HG03280 (cell line): Measurements from ENCODE around the gene KRTAP12-2.

Experiments used
- ATAC-seq: cut with Tn5 transposase; IDR thresholded peaks from one replicate; pipeline ENCODE4 v1.9.1; 2021; ENCODE audit warnings: mild to moderate bottlenecking, moderate library complexity; ENCODE audit not compliant: unreplicated experiment

Gene KRTAP12-2, protein sequence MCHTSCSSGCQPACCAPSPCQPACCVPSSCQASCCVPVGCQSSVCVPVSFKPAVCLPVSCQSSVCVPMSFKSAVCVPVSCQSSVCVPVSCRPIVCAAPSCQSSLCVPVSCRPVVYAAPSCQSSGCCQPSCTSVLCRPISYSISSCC

DNA sequence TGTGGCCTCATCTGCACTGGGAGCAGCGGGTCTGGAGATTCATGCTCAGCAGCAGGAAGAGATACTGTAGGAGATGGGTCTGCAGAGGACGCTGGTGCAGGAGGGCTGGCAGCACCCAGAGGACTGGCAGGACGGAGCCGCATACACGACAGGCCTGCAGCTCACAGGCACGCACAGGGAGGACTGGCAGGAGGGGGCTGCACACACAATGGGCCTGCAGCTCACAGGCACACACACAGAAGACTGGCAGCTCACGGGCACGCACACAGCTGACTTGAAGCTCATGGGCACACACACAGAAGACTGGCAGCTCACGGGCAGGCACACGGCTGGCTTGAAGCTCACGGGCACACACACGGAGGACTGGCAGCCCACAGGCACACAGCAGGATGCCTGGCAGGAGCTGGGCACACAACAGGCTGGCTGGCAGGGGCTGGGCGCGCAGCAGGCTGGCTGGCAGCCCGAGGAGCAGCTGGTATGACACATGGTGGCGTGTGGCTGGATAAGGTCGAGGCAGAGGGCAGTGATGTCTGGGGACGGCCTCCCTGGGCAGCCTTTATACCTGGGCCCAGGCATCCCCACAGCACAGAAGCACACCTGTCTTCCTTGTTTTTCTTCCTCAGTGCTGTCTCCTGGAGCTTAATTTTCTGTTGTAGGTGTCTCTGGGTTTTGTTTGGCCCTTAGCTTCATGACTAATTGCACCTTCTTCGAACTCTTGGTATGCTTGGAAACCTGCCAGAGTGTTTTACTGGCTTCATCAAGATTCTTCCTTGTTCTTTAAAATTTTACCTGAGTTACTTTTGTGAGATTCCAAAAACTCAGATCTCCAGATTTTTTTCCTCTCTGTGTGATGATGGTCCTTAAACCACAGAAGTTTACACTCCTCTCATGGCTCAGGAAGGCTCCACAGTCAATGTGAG lies at the start of gene KRTAP12-2:
KRTAP12-2 (minus strand) TSS at position 527 of the 920 bp plus-strand sequence; CDS start at position 486, 41 bp downstream.
- no peak for ATAC-seq

DNA sequence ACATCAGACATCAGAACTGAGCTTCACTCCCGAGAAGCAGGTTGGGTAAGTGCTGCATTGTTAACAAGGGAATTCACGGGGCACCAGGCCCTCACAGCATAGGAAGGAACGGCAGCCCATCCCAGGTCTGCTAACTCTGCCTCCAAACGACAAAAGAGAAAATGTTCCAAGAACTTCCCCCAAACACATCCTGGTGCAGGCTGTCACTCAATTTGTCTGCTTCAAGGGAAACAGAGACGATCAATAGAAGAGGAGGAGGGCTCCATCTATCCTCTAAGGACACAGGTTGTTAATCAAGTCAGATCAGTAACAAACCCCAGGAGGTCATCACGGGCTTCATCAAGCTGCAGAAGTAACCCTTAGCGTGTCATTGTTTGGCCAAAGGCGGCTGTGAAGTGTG lies 48.2 kb upstream of the KRTAP12-2 start:
- ATAC-seq, result no peak

DNA sequence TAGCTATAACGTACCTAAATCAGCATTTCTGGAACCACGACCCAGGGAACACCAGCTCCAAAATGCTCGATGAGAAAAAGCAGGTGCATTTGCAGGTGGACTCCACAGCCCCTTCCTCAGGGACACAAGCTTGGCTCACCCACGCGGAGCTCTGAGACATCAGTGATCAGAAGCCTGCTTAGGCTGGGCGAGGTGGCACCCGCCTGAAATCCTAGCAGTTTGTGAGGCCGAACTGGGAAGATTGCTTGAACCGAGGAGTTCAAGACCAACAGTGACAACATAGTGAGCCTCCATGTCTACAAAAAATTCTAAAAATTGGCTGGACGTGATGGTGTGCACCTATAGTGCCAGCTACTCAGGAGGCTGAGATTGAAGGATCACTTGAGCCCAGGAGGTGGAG lies 47.1 kb upstream of the KRTAP12-2 start:
- ATAC-seq, result no peak

DNA sequence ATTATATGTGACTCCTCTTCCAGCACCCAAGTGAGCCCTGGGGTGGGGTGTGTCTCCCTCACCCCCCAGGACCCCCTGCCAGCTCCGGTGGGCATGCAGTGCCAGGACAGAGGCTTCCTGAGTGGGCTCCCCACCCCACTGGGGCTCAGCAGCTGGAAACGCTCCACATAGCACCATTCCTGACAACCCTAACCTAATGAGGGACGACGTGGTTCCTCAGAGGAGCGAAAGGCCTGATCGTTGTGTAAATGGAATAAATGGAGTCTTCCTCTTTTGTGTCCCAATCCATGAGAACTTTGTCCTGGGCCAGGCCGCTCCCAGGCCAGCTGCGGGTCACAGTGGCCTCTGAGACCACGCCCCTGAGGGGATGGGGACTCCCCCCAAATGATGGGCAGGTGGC lies 46.4 kb upstream of the KRTAP12-2 start:
- ATAC-seq, result no peak

DNA sequence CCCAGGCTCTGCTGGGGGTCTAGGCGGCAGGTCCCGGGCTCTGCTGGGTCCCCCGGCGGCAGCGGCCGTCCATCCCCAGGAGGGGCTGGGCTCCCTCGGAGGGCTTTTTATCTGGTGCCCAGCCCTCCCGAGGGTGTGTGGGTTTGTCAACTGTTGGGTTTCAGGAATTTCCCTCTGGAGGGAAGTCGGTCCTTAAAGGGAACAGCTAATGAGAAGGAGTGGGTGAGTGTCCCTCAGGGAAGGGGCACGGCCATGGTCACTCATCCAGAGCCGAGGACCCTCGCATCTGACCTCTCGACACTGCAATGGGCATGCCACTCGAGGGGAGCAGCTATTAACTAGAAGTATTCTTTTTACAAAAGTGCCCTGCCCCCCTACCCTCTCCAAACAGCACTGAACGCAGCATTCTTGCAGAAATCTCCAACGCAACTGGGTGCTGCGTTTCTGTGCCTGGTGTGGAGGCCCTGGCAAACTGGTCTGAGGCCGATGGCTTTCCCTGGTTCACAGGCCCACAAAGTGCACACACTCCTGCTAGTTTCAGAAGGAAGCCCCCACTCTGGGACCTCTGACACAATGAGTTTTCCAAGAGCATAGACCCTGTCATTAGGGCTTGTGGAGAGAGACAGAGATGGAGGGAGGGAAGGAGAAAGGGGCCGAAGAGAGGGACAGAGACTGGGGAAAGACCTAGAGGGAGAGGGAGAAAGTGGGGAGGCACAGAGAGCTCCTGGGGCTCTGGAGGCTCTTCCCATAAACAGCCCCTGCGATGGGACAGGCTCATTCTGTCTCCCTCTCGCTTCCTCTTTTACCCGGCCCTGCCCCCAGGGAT lies 45.7 kb upstream of the KRTAP12-2 start:
- no peak for ATAC-seq

DNA sequence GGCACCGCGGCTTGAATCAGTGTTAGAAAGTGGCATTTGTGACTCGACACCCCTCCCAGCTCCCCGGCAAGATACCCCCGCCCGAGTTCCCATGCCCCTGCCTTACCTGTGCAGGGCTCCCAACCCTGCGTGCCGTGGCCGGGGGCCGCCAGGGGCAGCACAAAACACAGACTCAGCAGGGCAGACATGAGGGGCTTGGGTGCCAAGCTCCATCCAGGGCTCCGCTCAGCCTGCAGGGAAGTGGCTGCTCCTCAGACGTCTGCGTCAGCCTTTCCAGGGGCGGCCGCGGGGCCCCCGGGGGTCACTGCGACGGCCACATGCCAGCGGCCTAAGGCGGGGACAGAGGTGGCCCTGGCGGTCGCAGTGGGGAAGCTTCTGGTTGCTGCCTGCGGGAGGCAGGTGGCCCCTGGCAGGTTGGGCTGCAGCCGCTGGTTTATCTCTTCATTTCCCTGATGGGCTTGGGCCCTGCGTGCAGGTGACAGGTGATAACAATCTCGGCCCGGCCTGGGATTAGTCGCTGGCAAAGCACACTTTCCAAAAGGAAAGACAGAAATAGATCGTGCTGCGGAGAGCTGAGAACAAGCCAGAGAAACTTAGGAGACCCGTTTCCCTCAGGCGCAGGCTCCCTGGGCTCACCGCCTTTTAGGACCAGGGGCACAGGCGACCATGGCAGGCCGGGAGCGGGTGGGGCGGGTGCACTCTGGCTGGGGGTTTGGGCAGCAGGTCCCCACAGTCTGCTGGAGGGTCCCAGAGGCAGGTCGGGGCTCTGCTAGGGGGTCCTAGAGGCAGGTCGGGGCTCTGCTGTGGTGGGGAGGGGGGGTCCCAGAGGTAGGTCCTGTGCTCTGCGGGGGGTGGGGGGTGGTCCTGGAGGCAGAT lies 44.8 kb upstream of the KRTAP12-2 start, which contains the start of gene TSPEAR:
TSPEAR (minus strand) TSS at position 246 of the 876 bp plus-strand sequence; CDS start at position 188, 58 bp downstream.
- ATAC-seq, result no peak

DNA sequence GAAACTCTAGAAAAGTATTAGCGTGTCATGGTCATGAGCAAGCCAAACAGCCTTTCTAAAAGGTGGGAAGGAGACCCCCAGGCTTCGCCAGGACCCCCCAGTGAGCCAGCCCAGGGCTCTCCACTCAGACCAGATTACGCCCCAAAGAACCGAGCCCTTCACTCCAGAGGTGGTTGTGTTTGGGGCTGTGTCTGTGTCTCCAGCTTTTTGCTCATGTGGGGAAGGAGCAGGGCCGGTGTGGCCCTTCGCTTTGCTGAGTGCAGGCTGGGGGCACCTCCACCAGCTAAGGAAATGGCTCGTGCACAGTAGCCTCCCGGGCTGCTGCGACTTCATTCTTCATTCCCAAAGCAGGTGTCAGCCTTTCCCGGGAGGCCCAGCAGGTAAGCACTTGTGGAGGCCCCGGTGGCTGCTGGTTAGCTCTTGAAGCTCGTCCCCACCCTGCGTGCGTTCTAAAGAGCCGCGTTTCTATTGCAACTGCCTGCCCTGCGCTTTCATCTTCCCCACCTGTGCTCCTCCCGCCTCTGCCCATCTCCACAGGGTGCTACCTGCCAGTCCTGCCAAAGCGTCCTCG lies 44.1 kb upstream of the KRTAP12-2 start:
- no peak for ATAC-seq

DNA sequence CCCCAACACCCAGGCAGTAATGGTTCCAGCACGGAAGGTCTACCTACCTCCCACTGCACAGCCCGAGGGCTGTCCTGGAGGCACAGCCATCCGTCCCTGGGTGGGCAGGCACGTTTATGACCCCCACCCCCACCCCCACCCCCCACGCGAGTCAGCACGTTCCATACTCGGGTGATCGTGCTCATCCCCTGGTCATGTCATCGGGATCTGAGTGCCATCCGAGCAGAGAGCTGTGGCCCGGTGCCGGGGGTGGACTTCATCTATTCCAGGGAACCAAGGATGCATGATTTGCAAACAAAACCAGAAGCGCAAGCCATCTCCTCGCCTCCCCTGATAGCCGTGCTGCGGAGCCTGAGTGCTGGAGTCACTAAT lies 43.6 kb upstream of the KRTAP12-2 start:
- no peak for ATAC-seq

DNA sequence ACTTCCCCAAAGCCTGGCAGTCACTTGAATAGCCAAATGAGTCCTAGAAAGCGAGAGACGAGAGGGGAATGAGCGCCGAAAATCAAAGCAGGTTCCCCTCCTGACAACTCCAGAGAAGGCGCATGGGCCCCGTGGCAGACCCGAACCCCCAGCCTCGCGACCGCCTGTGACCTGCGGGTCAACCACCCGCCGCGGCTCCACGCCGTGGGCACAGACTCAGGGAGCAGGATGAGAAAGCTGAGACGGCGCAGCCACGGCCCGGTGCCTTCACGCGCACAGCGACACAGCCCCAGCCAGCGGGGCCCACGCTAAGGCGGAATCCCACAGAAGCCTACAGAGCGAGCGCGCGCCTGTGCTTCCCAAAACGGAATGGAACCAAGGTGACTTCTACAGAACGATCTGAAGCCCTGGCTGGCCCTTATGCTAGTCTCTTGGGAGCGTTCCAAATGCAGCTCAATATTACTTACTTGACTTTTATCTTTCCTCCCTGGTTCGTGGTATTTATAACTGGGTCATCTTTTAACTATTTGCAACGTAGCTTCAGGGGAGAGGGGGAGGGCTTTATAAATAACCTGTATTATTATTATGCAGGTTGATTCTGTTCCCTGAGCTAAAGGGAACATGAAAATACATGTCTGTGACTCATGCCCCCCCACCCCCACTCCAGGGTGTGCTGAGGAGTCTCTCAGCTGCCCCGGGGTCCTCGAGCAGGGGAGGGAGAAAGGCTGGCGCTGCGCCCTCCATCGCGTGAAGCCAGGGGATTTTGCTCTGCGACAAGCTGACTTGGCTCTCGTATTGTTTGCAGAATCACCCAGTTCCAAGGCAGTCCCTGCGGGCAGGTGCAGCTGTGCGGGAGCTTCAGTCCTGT lies 42.9 kb upstream of the KRTAP12-2 start:
- no peak for ATAC-seq

DNA sequence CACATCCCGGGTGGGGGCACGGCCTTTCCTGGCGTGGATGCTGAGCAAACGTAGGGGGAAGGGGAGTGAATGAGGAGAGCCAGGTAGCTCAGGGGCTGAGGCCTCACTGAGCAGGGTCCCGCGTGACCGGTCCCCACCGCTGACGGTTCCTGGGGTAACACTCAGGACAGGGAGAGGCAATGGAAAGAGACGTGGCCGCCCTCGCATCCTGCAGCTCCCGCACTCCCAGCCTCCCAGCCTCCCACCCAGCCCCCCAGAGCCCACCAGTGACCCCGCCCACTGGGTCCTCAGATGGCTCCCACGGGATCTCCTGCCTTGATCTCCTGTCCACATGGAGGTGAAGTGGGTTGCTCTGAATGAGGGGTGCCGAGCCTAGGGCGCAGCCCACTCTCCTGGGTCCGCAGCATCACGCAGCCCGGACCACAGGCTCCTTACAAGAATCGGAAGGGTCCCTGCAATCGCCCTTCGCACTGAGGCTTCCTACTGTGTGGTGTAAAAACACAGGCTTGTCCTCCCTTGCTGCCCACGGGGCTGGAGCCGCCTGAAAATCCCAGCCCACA lies 42.2 kb upstream of the KRTAP12-2 start:
- no peak for ATAC-seq

DNA sequence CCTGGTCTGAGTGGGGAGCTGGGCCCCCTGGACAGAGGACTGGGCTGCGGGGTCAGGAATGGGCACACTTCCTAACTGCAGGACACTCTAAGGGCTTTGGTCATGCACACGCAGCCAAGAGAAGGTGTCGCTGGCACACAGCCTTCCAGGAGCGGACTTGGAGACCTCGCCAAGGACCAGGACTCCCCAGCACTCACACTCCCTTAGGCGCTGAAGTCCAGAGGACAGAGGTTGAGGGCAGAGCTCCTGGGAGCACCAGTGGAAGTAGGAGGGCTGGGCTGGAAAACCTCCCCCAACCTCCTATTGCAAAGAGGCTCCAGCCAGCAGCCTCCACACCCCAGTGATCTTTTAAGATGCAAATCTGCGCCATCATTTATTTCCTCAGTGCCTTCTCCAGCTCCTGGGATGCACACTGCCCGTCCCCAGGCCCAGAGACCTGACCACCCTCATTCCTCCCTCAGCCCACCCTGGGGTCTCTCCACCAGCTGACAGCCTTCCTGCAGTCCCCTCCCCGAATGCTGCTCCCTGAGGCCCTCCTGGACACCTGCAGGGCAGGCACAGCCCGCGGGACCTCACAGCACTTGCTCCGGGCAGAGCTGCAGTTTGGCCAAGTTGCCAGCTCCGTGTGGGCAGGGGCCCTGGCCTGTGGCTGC lies 41.6 kb upstream of the KRTAP12-2 start:
- no peak for ATAC-seq

DNA sequence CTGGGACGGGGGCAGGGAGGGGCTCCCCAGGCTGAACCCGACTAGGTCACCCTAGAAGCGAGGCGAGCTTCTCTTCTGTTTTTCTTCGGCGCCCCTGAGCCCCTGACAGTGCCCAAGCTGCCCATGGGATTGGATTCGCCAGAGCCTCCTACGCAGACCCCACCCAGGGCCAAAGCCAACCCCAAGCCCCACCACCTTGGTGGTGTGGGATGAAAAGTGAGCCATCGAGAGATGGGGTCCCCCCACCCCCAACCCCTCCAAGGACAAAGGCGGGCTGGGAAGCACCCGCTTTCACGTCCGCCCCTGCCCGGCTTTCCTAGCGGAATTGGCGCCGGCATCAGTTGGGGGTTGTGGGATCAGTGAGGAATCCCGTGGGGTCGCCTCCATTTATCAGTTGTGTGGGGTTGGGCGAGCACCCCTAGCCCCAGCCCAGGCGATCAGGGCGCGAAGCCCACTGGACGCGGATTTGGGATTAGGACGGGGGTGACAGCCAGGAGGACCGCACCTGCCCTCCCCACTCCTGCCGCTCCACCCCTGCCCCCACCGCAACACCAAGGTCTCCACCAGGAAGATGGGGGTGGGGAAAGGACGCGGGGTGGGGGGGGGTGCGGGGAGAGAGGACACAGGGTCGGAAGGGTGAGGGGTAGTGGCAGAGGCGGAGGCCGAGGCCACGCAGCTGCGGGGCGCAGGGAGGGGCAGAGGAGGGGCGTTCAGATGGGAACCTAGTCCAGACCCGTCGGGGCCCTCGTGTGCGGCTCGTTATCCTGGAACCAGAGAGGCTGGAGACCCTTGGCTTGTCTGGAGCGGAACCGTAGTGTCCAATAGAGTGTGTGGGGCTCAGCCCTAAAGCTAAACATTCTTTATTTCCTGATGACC lies 40.2 kb upstream of the KRTAP12-2 start:
- ATAC-seq, result no peak

DNA sequence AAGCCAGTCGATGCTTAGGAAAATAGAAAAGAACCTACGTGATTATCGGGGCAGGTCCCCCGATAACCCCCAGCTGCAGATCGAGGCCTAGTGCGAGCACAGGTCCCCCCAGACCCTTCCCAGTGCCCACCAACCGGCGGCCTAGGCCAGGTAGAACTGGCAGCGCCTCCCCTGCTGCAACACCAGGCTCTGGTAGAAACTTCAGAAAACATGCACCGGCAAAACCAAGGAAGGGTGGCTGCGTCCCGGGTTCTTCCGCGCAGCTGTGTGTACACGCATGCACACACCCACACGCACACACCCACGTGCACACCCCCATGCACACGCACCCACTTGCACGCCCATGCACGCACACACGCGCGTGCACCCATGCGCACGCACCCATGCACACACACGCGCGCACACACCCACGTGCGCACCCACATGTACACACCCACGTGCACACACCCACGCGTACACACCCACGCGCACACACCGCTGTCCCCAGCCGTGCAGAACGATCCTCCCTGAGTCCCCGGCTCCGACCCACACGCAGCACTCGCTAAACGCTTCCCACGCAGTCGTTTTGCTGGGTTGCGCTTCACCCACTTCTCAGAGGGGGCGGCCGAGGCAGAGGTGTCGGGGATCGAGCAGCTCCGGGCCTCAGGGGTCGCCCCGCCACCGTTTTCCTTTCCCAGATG lies 39.4 kb upstream of the KRTAP12-2 start:
- ATAC-seq, result no peak

DNA sequence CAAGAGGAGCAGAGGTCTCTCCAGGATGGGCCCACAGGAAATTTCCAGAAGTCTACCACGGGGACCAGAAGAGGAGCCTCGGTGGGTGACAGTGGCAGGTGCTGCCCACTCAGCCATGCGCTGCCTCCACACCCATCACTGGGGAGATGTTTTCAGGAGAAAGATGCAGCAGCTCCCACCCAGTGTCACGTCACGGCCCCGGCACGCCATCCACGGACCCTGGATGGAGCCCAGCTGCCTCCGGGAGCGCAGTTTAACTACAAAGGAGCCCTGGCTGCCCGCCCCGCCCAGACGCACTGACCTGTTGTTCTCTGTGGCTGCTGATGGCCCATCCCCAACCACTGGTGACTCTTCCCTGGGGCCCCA lies 37.9 kb upstream of the KRTAP12-2 start:
- no peak for ATAC-seq

DNA sequence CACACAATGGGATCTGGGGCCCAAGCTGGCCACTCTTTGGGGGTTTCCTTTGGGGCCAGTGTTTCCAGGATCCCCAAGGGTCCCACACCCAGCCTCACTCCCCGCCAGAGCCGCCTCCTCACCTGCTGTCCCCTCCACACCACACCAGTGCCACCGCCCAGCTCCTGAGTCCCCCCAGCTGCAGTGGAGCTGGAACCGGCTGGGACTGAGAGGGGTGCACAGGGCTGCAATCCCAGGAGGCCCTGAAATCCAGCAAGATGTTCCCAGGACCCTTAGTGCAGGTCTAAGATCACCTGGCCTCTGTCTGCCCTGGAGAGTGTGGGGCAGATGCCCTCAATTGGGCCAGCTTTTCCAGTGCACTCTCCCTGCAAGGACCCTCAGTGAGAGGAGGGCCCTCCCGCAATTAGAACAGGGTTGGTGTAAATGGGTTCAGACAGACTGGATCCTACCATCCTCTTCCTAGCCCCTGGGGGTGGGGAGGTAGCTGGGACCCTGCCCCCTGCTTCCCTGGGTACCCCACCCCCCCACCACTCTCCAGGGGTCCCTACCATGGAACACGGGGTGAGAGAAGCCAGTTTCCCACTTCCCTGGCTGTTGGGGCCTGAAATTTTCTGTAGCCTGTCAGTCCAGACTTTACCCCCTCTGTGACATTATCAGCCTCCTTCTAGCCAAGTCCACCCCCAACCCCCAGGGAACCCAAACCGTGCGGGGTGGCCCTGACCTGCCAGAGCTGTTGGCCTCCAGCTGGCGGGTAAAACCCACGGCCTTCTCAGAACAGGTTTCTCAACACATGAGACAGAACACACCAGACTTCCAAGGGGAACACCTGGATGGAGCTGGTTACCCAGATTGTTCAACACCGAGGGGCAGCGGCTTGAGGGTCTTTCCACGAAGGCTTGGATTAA lies 37.3 kb upstream of the KRTAP12-2 start:
- ATAC-seq, result no peak
